ENCODE data around the gene TRIM69.

The TRIM69 gene

GRCh38 chr15:44811337-44811736 lies 75.0 kb downstream of the TRIM69 start:
- no peak for DNase-seq

GRCh38 chr15:44812029-44812517 lies 75.7 kb downstream of the TRIM69 start:
- DNase-seq = no peak

GRCh38 chr15:44813231-44813630 lies 76.9 kb downstream of the TRIM69 start:
- DNase-seq = no peak
